H1 (cell line): ENCODE data around the gene ZNF483.

ENCODE experiments used
- CHD1 ChIP-seq: IDR thresholded peaks from 2 replicates; pipeline ENCODE4 v1.6.1; 2012; ENCODE audit warnings: low read depth, low read length, improper control_type of control experiment
- E2F6 ChIP-seq: IDR thresholded peaks from 2 replicates; pipeline ENCODE4 v1.6.1; 2012; ENCODE audit warnings: inconsistent platforms
- EZH2 ChIP-seq: fragments of 200-600 bp; sonication (generic); IDR thresholded peaks from 2 replicates; pipeline ENCODE4 v1.7.1; 2012; ENCODE audit warnings: low read depth, mild to moderate bottlenecking, moderate library complexity, low read length, inconsistent platforms; ENCODE audit not compliant: severe bottlenecking
- JUN ChIP-seq: IDR thresholded peaks from 2 replicates; pipeline ENCODE4 v1.6.1; 2011; ENCODE audit warnings: low read depth, mild to moderate bottlenecking, improper control_type of control experiment, low read length
- POLR2A ChIP-seq, 2 experiments: IDR thresholded peaks; 1 replicate in 1 of 2; 2 replicates in 1 of 2; pipeline ENCODE4 v1.6.1; 2011; ENCODE audit warnings: low read depth in 2 of 2, low read length in 2 of 2, mild to moderate bottlenecking in 2 of 2; ENCODE audit errors: control extremely low read depth in 1 of 2
- RAD21 ChIP-seq, 2 experiments: IDR thresholded peaks in 1 of 2; conservative IDR thresholded peaks in 1 of 2; 2 replicates each; pipeline ENCODE4 v1.6.1; 2011; ENCODE audit warnings: low read depth in 2 of 2, low read length in 2 of 2, improper control_type of control experiment in 1 of 2, inconsistent platforms in 1 of 2, mild to moderate bottlenecking in 1 of 2, moderate library complexity in 1 of 2
- RFX5 ChIP-seq: IDR thresholded peaks from 2 replicates; pipeline ENCODE4 v1.6.1; 2011; ENCODE audit warnings: low read depth, low read length, improper control_type of control experiment, borderline replicate concordance
- RXRA ChIP-seq: IDR thresholded peaks from 2 replicates; pipeline ENCODE4 v1.6.1; 2011; ENCODE audit warnings: low read depth, mild to moderate bottlenecking, low read length, moderate library complexity; ENCODE audit not compliant: insufficient read depth
- SRF ChIP-seq: IDR thresholded peaks from 2 replicates; pipeline ENCODE4 v1.6.1; 2011; ENCODE audit warnings: mild to moderate bottlenecking, low read depth, low read length, moderate library complexity
- ZNF274 ChIP-seq: IDR thresholded peaks from 2 replicates; pipeline ENCODE4 v1.7.0; 2012; ENCODE audit warnings: low read length, borderline replicate concordance; ENCODE audit errors: extremely low read depth
- TF ChIP-seq, protein P1 (sequence below), 3 experiments: IDR thresholded peaks; 1 replicate in 2 of 3; 2 replicates in 1 of 3; pipeline versions ENCODE4 v1.5.1 to v1.6.1; 2011; ENCODE audit warnings: low read length in 3 of 3, mild to moderate bottlenecking in 3 of 3, inconsistent platforms in 2 of 3, low read depth in 1 of 3, moderate library complexity in 1 of 3; ENCODE audit not compliant: insufficient read depth in 1 of 3; ENCODE audit errors: control extremely low read depth in 1 of 3
- TF ChIP-seq, protein P2 (sequence below): IDR thresholded peaks from 2 replicates; pipeline ENCODE4 v1.6.1; 2012; ENCODE audit warnings: inconsistent platforms

DNA sequence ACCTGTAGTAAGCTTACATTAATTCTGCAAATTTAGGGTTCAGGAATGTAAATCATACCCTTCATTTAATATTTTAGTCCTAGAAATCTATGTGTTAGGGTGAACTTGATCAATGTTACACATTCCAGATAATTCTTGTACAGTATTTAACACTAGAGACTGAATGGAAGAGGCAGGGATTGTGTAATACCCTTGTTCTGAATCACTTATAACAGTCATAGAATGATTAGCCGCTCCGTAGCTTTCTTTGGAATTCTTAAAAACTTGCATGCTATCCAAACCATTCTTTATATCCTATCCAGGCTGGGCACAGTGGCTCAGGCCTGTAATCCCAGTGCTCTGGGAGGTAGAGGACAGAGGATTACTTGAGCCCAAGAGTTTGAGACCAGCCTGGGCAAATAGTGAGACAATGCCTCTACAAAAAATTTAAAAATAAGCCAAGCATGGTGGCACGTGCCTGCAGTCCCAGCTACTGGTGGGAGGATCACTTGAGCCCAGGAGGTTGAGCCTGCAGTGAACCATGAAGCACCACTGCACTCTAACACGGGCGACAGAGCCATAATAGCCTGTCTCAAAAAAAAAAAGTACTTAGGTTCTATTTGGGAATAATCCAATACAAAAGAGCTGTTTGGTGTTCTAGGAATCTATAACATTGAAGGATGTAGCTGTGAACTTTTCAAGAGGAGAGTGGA lies 8.3 kb downstream of the ZNF483 start:
- TF ChIP-seq, protein P1, sequence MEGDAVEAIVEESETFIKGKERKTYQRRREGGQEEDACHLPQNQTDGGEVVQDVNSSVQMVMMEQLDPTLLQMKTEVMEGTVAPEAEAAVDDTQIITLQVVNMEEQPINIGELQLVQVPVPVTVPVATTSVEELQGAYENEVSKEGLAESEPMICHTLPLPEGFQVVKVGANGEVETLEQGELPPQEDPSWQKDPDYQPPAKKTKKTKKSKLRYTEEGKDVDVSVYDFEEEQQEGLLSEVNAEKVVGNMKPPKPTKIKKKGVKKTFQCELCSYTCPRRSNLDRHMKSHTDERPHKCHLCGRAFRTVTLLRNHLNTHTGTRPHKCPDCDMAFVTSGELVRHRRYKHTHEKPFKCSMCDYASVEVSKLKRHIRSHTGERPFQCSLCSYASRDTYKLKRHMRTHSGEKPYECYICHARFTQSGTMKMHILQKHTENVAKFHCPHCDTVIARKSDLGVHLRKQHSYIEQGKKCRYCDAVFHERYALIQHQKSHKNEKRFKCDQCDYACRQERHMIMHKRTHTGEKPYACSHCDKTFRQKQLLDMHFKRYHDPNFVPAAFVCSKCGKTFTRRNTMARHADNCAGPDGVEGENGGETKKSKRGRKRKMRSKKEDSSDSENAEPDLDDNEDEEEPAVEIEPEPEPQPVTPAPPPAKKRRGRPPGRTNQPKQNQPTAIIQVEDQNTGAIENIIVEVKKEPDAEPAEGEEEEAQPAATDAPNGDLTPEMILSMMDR (IDR thresholded peaks at IDR 0.05; ENCODE audit: control extremely low read depth in 1 of 3, insufficient read depth in 1 of 3, low read depth in 1 of 3, low read length in 3 of 3), result no peak
- no peak for TF ChIP-seq EZH2
- no peak for TF ChIP-seq JUN
- TF ChIP-seq RFX5, result no peak
- no peak for TF ChIP-seq SRF
- no peak for TF ChIP-seq E2F6
- TF ChIP-seq ZNF274, result no peak
- TF ChIP-seq, protein P2, sequence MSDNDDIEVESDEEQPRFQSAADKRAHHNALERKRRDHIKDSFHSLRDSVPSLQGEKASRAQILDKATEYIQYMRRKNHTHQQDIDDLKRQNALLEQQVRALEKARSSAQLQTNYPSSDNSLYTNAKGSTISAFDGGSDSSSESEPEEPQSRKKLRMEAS, result no peak
- no peak for TF ChIP-seq RXRA
- TF ChIP-seq POLR2A (IDR thresholded peaks at IDR 0.05; ENCODE audit: control extremely low read depth in 1 of 2, low read depth in 2 of 2, low read length in 2 of 2), result no peak
- no peak for TF ChIP-seq CHD1
- TF ChIP-seq RAD21 (IDR thresholded peaks at IDR 0.05 in 1 of 2, conservative IDR thresholded peaks at IDR 0.05 in 1 of 2; ENCODE audit: low read depth in 2 of 2, low read length in 2 of 2), result no peak
